ENCODE data around the gene PLCG1.

PLCG1 gene

DNA sequence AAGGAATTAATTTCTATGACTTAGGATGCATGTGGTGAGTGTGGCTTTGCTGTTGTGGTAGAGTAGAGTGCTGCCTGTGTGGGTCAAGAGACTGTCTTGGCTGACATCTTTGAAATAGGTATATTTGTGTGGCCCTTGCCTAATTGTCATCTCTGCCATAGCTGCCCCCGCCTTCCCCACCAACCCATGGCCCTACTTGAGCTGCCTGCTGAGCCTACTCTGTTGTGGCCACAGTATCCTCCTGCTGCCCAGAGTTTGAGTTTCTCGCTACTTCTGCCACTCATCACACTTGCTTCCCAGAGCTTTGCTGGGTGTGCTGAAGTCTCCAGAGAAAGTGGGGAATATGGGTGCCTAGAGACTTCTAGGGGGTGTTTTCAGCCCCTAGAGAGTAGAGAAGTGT, 8.0 kb downstream of the PLCG1 start:
- no peak for DNase-seq

DNA sequence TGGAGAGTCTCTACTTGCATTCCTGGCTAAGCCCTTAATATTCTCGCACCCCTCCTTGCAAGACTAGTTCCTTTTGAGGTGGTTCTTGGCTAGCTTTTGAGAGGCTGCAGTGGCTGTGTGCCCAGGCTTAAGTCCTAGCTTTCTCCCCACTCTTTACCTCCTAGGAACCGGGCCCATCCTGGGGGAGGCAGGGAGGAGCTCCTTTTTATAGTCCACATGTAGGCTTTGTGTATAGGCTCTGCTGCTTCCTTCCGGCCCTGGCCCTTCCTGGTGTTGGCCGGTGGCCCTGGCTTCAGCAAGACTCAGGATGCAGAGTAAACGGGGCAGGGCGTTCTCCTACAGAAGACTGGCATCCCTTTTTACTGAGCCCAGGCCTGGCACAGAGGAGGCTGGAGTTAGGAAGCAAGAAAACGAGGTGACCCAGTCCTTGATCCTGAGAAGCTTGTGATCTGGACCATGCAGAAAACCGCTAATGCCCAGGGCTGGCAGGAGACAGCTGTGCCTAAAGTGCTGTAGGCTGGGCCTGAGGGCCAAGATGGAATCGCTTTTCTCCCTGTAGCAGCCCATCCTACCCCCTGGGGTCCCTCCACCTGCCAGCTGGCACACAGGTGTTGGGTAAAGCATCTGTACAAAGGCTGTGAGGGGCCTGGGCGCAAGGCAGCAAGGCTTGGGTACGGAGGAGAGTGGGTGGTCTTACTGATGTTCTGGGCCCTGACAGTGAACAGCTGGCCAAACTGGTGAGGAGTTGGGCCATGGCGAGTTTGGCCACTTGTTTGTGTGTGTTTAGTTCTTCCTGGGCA, 8.7 kb downstream of the PLCG1 start:
- DNase-seq, result no peak

DNA sequence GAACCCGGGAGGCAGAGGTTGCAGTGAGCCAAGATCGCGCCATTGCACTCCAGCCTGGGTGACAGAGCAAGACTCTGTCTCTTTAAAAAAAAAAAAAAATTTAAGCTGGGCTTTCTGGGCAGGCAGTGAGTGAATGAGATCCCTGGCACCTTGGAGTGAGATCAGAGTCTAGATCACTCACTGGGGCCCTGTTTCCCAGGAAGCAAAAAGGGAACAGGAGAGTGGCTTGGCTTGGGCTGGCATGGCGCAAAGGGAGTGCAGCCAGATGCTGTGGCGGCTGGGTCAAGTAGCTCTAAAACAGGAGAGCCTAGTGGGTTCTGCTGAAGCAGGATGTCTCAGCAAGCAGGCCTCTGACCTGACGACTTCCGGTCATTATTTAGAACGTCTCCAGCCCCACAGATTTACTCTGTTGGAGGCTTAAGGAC, 10.4 kb downstream of the PLCG1 start:
- no peak for DNase-seq

DNA sequence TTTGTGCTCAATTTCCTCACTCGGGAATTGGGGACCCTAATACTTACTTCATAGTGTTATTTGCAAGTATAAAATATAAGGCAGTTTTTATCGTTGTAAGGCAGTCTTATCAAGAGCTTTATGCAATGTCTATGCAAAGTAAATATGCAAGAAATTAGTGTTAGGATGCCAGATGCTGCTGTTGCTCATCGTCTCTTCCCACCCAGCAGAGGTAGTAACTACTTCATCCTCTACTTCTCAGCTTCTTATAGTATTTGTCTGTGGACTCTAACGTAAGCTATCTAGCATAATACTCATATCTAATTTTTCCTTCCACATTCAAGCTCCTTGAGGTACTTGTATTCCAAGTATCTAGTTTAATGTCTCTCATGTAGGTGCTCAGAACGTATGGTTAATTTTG, 11.6 kb downstream of the PLCG1 start:
- no peak for DNase-seq

DNA sequence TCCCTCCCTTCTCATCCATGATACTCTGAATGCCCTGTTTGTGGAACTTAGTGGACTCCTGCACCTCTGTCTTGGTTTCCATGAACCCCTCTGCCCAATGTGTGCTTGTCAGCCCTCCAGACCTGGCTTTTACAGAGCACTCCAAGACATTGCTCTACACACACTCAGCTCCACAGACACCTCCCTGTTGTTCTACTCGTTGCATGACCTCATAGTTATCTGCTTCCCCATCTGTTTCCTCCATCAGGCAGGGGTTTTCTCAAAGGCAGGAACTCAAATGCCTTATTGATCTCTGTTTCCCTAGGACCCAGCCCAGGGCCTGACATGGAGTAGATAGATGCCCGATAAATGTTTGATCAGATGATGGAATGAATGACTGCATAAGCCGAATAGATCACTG, 13.3 kb downstream of the PLCG1 start:
- no peak for DNase-seq

DNA sequence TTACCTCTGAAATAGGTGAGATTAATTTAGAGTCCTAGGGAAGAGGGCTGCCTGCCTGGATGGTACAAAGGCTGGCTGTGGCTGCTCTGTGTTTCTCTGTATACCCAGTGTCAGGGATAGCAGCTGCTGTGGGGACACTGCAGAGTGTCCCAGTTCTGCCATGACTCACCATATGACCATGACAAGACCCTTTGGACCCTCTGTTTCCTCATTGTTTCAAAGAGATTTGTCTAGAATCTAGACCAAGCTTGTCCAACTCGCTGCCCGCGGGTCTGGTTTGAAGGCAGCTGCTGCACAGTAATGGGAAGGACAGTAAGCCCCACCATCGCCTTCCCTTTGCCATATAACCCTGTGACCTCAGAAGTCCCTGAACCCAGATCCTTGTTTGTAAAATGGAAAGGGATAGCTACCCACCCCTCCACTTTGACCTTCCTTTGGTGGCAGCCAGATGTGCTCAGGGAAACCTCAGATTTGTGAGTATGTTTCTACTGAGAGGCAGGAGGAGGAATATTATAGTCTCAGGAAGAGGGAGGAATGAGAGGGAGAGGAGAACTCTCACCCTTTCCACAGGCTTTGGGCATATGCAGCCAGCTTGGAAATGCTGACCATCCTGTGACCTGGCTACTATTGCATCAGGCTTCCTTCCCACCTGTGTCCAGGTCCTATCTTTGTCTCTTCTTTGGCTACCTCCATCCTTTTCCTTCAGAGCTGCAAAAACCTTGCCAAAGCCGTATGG, 14.0 kb downstream of the PLCG1 start:
- no peak for DNase-seq

DNA sequence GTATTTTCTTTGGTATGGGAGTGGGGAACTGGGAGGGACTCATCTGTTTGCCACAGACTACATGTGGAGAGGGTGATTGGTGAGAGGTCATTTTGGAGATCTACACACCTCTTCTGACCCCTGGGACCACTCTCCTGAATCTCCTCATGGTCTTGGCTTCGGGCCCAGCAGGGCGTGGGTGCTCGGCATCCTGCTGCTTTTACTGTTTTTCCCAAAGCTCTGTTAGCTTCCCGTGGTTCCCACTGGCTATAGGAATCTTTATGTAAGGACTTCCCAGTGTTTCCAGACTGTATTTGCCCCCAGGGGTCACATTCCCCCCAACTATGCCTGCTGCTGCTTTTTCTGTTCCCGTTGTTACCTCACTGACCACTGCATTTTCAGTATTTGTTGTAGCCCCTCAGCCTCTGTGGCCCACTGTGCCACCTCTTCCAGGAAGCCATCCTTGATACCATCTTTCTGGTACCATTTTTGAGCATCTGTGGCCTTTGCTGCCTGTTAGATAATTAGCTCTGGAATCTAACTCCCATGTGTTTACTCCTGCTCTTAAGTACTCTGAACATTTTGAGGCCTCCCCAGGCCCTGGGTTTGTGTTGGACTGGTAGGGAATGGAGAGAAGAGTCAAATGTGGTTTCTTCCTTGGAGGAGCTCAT, 14.9 kb downstream of the PLCG1 start:
- DNase-seq, result no peak

DNA sequence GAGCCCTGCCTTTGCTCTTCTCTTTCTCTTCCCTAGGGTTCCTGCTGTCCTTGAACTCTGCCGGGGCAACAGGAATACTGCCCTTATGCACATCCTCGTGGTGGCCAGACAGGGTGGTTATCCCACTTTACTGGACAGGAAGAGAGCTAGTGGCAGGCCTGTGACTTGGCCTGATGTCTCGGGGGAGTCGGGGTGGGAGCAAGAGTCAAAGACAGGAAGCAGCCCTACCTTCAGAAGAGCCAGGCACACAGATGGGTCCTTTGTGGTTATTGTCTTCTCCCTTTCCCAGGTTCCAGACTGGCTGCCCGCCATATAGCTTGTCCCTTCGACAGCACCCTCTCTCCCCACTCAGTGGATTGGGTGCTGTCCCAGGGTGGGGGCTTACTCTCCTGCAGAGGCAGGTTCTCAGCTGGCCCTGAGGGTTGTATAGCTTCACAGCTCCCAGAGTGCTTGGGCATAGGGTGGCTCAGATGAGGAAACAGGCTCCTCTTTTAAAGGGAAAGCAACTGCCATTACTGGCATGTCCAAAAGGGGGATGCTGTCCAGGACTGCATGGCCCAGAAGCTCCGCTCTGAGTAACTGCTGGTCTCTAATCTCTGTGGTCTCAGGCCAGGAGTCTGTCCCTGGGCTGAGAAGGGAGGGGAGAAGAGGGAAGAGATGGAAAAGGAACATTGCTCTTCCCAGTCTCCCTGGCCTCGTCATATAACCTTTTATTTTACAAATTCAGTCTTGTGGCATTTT, 17.3 kb downstream of the PLCG1 start:
- no peak for DNase-seq

DNA sequence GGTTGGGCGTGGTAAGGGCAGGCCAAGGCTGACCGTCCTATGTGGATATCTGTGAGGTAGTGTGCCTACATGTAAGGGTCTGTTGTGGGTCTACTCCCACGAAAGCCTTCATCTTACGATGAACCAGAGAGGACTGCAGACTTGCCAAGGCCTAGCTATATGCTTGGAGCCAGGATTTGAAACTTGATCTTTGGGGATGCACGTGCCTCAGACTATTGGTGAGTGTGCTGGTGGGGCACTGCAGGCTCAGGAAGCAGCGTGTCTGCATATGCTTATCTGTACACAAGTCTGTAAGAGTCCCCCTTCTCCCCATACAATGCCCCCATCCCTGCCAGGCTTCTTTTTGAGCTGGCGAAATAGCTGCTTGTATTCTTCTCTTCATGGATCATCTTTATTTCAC, 17.9 kb downstream of the PLCG1 start:
- DNase-seq, result no peak

DNA sequence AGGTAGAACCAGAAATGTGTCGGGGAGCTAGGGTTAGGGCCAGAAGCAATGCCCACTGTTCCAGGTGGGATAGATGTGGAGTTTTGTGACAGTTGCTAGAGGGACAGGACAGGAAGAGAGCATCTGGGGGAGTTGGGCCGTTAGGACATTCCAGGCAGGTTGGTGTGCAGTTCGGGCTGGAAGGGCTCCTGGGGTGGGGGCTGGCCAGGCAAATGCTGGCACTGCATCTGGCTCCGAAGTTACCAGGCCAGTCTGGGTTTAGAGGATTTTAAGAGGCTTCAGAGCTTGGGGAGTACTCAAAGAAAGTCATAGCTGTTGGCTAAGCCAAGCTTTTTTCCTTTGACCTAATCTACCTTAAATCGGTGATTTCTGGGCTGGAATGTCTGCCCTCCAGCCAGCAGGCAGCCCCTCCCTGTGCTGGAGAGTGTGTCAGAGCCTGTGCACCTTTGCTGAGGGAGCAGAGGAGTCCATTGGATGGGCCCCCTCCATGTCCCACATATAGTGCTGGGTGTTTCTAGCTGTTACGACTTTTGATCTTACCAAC, 20.8 kb downstream of the PLCG1 start:
- DNase-seq, result no peak

DNA sequence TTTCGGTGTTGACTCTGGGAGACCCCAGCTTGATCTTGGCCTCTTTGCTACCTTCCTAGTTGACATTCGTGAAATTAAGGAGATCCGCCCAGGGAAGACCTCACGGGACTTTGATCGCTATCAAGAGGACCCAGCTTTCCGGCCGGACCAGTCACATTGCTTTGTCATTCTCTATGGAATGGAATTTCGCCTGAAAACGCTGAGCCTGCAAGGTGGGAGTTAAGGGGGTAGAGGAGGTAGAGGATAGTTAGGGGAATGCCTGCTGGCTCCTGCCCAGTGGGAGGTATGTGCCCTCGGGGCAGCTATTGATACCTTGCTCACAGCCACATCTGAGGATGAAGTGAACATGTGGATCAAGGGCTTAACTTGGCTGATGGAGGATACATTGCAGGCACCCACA, 22.2 kb downstream of the PLCG1 start:
- no peak for DNase-seq

DNA sequence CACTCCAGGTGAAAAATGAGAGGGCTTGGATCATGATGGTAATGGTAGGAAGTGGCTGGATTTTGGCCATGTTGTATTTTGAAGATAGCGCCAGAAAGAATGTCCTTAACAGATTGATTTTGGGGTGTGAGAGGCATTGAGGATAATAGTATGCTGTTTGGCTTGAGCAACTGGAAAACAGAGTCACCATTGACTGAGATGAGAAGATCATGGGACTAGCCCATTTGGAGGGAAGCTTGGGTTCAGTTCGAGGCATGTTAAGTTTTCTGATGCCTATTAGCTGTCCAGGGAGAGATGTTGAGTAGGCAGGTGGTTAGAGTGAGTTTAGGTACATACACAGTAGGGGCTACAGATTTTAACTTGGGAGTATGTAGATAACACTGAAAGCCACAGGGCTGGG, 23.3 kb downstream of the PLCG1 start:
- no peak for DNase-seq

DNA sequence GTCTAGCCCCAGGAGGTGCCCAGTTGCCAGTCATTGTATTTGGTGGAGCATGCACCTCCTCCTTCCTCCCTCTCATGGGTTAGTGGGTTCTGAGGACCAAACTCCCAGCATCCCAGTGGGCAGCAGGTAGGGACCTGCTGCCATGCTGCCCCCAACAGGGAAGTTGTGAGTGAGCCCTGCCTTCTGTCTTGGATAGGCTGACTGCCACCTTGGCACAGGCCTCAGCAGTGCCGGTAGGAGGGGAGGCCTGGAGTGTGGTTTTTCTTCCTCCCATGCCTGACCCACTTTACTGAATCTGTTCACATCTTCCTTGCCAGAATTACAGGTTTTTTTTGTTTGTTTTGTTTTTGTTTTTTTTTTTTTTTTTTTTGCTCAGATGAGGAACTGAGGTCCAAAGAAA, 24.5 kb downstream of the PLCG1 start:
- no peak for DNase-seq

DNA sequence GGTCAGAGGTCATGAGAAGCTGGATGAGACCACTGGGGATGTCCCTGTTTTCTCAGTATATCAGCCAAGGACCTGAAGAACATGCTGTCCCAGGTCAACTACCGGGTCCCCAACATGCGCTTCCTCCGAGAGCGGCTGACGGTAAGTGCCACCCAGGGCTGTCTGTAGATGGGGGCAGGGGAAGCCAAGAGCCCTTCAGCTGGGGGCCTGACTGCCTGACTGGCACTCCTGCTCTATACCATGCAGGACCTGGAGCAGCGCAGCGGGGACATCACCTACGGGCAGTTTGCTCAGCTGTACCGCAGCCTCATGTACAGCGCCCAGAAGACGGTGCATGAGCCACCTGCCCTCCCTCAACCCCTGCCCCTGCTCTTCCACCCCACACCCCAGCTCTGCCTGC, 25.1 kb downstream of the PLCG1 start:
- no peak for DNase-seq

DNA sequence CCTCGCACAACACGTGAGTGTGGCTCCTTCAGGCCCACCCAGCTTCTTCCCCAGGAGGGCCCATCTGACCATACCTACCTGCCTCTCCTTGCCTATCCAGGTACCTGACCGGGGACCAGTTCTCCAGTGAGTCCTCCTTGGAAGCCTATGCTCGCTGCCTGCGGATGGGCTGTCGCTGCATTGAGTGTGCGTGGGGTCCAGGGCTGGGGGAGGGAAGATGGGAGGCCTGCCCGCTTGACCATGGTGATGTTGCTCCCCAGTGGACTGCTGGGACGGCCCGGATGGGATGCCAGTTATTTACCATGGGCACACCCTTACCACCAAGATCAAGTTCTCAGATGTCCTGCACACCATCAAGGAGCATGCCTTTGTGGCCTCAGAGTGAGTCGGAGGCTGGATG, 26.5 kb downstream of the PLCG1 start:
- no peak for DNase-seq

DNA sequence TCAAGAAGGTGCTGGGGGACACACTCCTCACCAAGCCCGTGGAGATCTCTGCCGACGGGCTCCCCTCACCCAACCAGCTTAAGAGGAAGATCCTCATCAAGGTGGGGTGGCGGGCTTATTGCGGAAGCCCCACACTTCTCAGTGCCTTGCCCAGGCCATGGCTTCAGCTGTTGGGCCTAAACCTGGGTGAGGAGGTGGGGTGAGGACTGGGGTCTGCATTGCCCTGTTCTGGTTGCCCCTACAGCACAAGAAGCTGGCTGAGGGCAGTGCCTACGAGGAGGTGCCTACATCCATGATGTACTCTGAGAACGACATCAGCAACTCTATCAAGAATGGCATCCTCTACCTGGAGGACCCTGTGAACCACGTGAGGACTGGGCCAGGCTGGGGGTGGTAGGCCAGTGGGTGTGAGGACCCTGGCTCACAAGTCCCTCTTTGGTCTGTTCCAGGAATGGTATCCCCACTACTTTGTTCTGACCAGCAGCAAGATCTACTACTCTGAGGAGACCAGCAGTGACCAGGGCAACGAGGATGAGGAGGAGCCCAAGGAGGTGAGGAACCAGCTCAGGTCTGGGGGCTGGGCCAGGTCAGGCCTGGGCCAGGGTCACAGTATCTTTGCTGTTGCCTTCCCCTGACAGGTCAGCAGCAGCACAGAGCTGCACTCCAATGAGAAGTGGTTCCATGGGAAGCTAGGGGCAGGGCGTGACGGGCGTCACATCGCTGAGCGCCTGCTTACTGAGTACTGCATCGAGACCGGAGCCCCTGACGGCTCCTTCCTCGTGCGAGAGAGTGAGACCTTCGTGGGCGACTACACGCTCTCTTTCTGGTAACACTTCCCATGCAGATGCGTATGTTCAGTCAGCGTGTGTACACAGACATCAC, 27.9 kb downstream of the PLCG1 start:
- no peak for DNase-seq

DNA sequence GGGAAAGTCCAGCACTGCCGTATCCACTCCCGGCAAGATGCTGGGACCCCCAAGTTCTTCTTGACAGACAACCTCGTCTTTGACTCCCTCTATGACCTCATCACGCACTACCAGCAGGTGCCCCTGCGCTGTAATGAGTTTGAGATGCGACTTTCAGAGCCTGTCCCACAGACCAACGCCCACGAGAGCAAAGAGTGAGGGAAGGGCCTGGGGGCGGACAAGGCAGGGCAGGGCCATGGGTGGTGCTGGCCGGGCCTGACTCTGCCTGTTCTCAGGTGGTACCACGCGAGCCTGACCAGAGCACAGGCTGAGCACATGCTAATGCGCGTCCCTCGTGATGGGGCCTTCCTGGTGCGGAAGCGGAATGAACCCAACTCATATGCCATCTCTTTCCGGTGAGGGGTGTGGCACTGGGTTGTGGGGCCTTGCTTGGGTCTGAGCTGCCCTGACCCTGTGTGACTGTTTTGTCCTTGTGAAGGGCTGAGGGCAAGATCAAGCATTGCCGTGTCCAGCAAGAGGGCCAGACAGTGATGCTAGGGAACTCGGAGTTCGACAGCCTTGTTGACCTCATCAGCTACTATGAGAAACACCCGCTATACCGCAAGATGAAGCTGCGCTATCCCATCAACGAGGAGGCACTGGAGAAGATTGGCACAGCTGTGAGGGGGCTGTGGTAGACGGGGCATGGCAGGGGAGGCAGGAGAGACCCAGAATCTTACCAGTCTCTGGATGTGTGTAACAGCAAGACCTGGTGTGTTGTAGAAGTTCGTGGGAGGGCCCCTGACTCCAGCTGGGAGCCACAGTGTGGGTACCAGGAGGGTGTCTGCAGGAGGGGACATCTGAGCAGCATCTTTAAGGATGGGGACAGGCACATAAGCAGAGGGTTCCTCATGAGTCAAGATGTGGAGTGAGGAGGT, 29.1 kb downstream of the PLCG1 start:
- no peak for DNase-seq

DNA sequence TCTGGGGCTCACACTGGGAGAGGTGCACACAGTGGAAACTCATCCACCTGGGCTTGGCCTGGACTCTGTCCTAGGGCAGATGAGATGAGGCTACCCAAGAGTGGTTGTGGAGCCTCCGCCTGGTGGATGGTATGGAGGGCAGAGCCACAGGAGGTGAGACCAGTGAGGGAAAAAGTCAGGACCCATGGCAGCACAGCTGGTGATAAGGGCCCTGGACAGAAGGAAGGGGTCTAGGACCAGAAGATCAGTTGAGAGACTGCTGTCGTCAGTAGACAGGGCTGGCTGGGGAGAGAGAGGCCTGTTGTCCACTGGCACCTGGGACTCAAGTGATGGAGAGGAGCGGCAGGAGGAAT, 29.8 kb downstream of the PLCG1 start:
- DNase-seq, result no peak

DNA sequence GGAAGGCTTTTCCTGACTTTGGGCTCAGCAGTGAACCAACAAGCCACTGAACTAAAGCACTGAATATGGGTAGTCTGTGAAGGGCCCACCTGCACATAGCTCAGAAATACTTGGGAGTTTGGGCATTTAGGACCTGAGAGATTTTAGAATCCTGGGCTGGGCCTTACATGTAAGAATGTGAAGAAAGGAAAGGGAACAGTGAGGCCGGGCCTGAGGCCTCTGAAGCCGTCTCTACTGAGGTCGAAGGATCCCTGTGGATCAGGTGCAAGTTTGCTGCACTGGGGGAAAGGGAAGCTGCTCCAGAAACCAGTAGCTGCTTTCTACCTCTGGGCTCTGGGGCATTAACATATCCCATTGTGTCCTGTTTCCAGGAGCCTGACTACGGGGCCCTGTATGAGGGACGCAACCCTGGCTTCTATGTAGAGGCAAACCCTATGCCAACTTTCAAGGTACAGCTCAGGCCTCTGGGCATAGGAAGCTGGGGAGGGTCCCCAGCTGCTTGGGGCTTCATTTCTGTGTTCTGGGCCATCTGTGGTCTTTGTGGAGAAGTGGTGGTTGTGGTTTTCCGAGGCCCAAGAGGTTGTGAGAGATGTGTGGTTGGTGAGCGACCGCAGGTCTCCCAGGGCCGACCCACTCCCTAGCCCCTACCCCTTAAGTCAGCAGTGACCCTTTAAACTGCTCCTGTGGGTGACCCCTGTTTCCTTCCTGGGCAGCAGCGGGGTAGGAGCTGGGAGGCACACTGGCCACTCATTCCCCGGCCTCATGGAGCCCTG, 30.3 kb downstream of the PLCG1 start:
- DNase-seq, result no peak

Data from NCI-H146 (cell line).